Osteoblast (primary cell): ENCODE results near the gene TEX38. TPM values are rescaled to one million over a fixed set of nuclear protein-coding genes. Genes with fewer than 3 reads are reported as not detected.
"Not testable (repeated sequence)": the region's sequence is repeated elsewhere in the genome, so short reads cannot be mapped to it uniquely, and the experiment has no call there.

Experiments used
- DNase-seq: peaks from one replicate; pipeline ENCODE4 v3.0.0; 2011; ENCODE audit warnings: low spot score, mixed read lengths; ENCODE audit not compliant: insufficient read length; ENCODE audit errors: missing footprints
- H2AFZ ChIP-seq: 2 replicates; pipeline ENCODE4 v1.6.0; 2011; ENCODE audit warnings: mild to moderate bottlenecking, low read length
- H3K27ac ChIP-seq: 2 replicates; pipeline ENCODE4 v1.5.1; 2011; ENCODE audit warnings: mild to moderate bottlenecking, low read depth, low read length, moderate library complexity
- H3K27me3 ChIP-seq: 2 replicates; pipeline ENCODE4 v1.6.0; 2012; ENCODE audit warnings: mild to moderate bottlenecking, control low read depth, inconsistent platforms, low read length, moderate library complexity; ENCODE audit not compliant: insufficient read depth
- H3K36me3 ChIP-seq: 2 replicates; pipeline ENCODE4 v1.5.1; 2011; ENCODE audit warnings: mild to moderate bottlenecking, low read length, control low read depth, moderate library complexity; ENCODE audit not compliant: insufficient read depth
- H3K4me1 ChIP-seq: 2 replicates; pipeline ENCODE4 v1.5.1; 2011; ENCODE audit warnings: mild to moderate bottlenecking, low read length, control low read depth, moderate library complexity; ENCODE audit not compliant: insufficient read depth
- H3K4me2 ChIP-seq: 2 replicates; pipeline ENCODE4 v1.6.0; 2011; ENCODE audit warnings: mild to moderate bottlenecking, low read length; ENCODE audit not compliant: insufficient read depth
- H3K4me3 ChIP-seq: fragments of 200-600 bp; sonication (generic); 3 replicates; pipeline ENCODE4 v1.5.1; 2012; ENCODE audit warnings: mild to moderate bottlenecking, low read length, inconsistent platforms; ENCODE audit not compliant: insufficient read depth
- H3K79me2 ChIP-seq: 2 replicates; pipeline ENCODE4 v1.6.0; 2012; ENCODE audit warnings: mild to moderate bottlenecking, low read length, control low read depth, inconsistent platforms; ENCODE audit not compliant: insufficient read depth
- H3K9me3 ChIP-seq: 2 replicates; pipeline ENCODE4 v1.5.1; 2011; ENCODE audit warnings: low read depth, low read length, control low read depth
- H4K20me1 ChIP-seq: 2 replicates; pipeline ENCODE4 v1.6.0; 2012; ENCODE audit warnings: mild to moderate bottlenecking, low read length, control low read depth; ENCODE audit not compliant: insufficient read depth
- CTCF ChIP-seq: IDR thresholded peaks from 2 replicates; pipeline ENCODE4 v1.5.1; 2011; ENCODE audit warnings: mild to moderate bottlenecking, low read depth, low read length, moderate library complexity; ENCODE audit errors: extremely low read depth
- total RNA-seq: library from RNA; depleted of rRNA; stranded (reverse); fragments of >200 nt; gene quantifications from 2 replicates; pipeline ENCODE4 v1.2.3, GENCODE V29; 2012

The TEX38 gene
- total RNA-seq, 1 donor, result not detected

GRCh38 chr1:46657775-46658174 is 13.9 kb upstream of the TEX38 start:
- Histone ChIP-seq H3K79me2 (no peaks in the 10 kb centered on the region), H3K4me2 (no peak overlapping the region), H3K4me1 (no peaks in the 10 kb centered on the region), H3K4me3 (no peak overlapping the region), H3K36me3 (peaks cover 27% of the 10 kb centered on the region), H3K27ac (no peak overlapping the region), H3K27me3 (no peaks in the 10 kb centered on the region), H2AFZ (no peak overlapping the region), H3K9me3 (no peaks in the 10 kb centered on the region), H4K20me1 (no peaks in the 10 kb centered on the region)
- no peak for DNase-seq
- TF ChIP-seq CTCF, result no peak

- no peak overlapping the region for H3K27ac ChIP-seq
Observed at GRCh38 chr1:46659307-46659870, 12.3 kb upstream of the TEX38 start.

GRCh38 chr1:46660116-46660515 is 11.5 kb upstream of the TEX38 start:
- H3K9me3 ChIP-seq, H3K4me3 ChIP-seq, H3K27me3 ChIP-seq, H3K4me2 ChIP-seq, H3K4me1 ChIP-seq, H4K20me1 ChIP-seq, H3K79me2 ChIP-seq, H2AFZ ChIP-seq, H3K27ac ChIP-seq, DNase-seq: not testable (repeated sequence)
- peaks cover 39% of the 10 kb centered on the region for H3K36me3 ChIP-seq

More at GRCh38 chr1:46659307-46659870, 12.3 kb upstream of the TEX38 start:
- Histone ChIP-seq H2AFZ (no peak overlapping the region), H3K9me3 (no peaks in the 10 kb centered on the region), H3K4me3 (no peak overlapping the region), H3K4me1 (no peaks in the 10 kb centered on the region), H3K36me3 (peaks cover 36% of the 10 kb centered on the region), H4K20me1 (no peaks in the 10 kb centered on the region), H3K79me2 (no peaks in the 10 kb centered on the region), H3K27me3 (no peaks in the 10 kb centered on the region), H3K4me2 (no peak overlapping the region)
- no peak for DNase-seq
- TF ChIP-seq CTCF, result no peak

- not testable (repeated sequence) for H3K4me3 ChIP-seq, H3K4me1 ChIP-seq, H3K27ac ChIP-seq, DNase-seq, H2AFZ ChIP-seq, H3K9me3 ChIP-seq, H3K4me2 ChIP-seq, H3K27me3 ChIP-seq, H4K20me1 ChIP-seq
- peaks cover 22% of the 10 kb centered on the region for H3K79me2 ChIP-seq
- H3K36me3 ChIP-seq, result peaks cover 25% of the 10 kb centered on the region
Observed at GRCh38 chr1:46662919-46663318, 8.7 kb upstream of the TEX38 start.

- H3K27ac ChIP-seq, result no peak overlapping the region
- H3K9me3 ChIP-seq, result no peaks in the 10 kb centered on the region
- no peak overlapping the region for H3K4me3 ChIP-seq
- peaks cover 10% of the 10 kb centered on the region for H3K4me1 ChIP-seq
- no peaks in the 10 kb centered on the region for H3K27me3 ChIP-seq
- DNase-seq, result no peak
- H3K36me3 ChIP-seq, result peaks cover 16% of the 10 kb centered on the region
- H3K79me2 ChIP-seq, result peaks cover 22% of the 10 kb centered on the region
- no peak for TF ChIP-seq CTCF
- peaks cover 8% of the 10 kb centered on the region for H4K20me1 ChIP-seq
- no peak overlapping the region for H2AFZ ChIP-seq
- H3K4me2 ChIP-seq, result no peak overlapping the region
Observed at GRCh38 chr1:46665983-46666382, 5.7 kb upstream of the TEX38 start.
